Measurements from ENCODE around the gene PAQR6. TPM values are rescaled to one million over a fixed set of nuclear protein-coding genes. Genes with fewer than 3 reads are reported as not detected.

Gene PAQR6
- total RNA-seq, 1 experiment from 2014 or later = 4.1 TPM

DNA sequence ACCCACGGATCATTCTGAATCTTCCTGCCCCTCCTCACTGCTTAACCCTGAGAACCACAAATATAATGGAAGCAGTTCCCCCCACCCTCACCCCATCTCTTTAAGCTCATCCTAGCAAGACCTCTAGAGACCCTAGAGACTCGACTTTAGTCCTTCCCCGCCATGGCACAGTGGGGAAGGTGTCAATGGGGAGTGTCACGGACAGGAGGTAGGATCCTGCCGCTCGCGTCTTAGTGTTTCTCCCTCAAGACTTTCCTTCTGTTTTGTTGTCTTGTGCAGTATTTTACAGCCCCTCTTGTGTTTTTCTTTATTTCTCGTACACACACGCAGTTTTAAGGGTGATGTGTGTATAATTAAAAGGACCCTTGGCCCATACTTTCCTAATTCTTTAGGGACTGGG, 35.7 kb downstream of the PAQR6 start:
- peak overlapping the region; percentile 64 for H3K4me3 ChIP-seq (ENCODE audit: low read depth, low read length, poor library complexity, severe bottlenecking)
- H3K27ac ChIP-seq (ENCODE audit: low read depth, low read length, poor library complexity, severe bottlenecking) = peak overlapping the region; percentile 99
- intact Hi-C loops (cut with micrococcal nuclease; ENCODE audit: unreplicated experiment) = loop anchor here (5.0 kb wide), 1 partner anchor 120 kb away; no protein-coding TSS in a partner anchor
- H3K4me1 ChIP-seq (ENCODE audit: insufficient read depth, low read length, poor library complexity, severe bottlenecking) = peaks cover 10% of the 10 kb centered on the region
- H3K27me3 ChIP-seq (replicated peaks; ENCODE audit: insufficient read depth, low read depth, low read length, poor library complexity) = no peaks in the 10 kb centered on the region
- CTCF ChIA-PET = interaction anchor here (1.0 to 1.3 kb wide), 2 partner anchors 13 to 71 kb away, joined by 6 to 10 read pairs; no protein-coding TSS in a partner anchor
- DNase-seq (ENCODE audit: low spot score) = no peak
- TF ChIP-seq EZH2 (IDR thresholded peaks at IDR 0.05; ENCODE audit: borderline replicate concordance, low read depth, low read length, poor library complexity, severe bottlenecking) = no peak
- TF ChIP-seq, protein P1, sequence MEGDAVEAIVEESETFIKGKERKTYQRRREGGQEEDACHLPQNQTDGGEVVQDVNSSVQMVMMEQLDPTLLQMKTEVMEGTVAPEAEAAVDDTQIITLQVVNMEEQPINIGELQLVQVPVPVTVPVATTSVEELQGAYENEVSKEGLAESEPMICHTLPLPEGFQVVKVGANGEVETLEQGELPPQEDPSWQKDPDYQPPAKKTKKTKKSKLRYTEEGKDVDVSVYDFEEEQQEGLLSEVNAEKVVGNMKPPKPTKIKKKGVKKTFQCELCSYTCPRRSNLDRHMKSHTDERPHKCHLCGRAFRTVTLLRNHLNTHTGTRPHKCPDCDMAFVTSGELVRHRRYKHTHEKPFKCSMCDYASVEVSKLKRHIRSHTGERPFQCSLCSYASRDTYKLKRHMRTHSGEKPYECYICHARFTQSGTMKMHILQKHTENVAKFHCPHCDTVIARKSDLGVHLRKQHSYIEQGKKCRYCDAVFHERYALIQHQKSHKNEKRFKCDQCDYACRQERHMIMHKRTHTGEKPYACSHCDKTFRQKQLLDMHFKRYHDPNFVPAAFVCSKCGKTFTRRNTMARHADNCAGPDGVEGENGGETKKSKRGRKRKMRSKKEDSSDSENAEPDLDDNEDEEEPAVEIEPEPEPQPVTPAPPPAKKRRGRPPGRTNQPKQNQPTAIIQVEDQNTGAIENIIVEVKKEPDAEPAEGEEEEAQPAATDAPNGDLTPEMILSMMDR (conservative IDR thresholded peaks at IDR 0.05; ENCODE audit: low read depth, low read length) = no peak
- no peaks in the 10 kb centered on the region for H3K9me3 ChIP-seq (ENCODE audit: low read depth, low read length, poor library complexity, severe bottlenecking)
- no TSS peak for BruUV-seq (replicated peaks)
- POLR2A ChIA-PET (ENCODE audit: low non-redundant PET) = no interaction called here
- no peaks in the 10 kb centered on the region for H3K36me3 ChIP-seq (ENCODE audit: insufficient read depth, low read length, poor library complexity, severe bottlenecking)

DNA sequence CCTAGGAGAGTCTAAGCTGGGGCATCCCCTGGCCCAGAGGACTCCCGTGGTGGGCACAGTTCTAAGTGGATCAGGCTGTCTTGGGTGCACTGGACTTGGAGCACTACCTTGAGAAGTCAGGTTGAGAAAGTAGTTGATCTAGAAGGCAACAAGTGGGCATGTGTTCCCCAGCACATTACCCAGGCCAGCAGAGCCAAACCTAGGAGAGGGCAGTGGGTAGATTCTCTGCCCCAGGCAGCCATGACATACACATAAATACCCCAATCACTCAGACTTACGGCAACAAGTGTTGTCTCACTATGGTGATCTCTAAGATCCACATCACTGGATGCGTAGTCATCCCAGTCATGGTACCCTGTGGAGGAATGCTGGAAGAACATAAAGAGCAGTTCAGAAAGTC, 36.6 kb downstream of the PAQR6 start:
- DNase-seq (ENCODE audit: low spot score) = no peak
- Histone ChIP-seq H3K4me3 (ENCODE audit: low read depth, low read length, poor library complexity, severe bottlenecking) (no peak overlapping the region), H3K27ac (ENCODE audit: low read depth, low read length, poor library complexity, severe bottlenecking) (no peak overlapping the region), H3K4me1 (ENCODE audit: insufficient read depth, low read length, poor library complexity, severe bottlenecking) (peaks cover 10% of the 10 kb centered on the region), H3K9me3 (ENCODE audit: low read depth, low read length, poor library complexity, severe bottlenecking) (no peaks in the 10 kb centered on the region), H3K36me3 (ENCODE audit: insufficient read depth, low read length, poor library complexity, severe bottlenecking) (no peaks in the 10 kb centered on the region), H3K27me3 (replicated peaks; ENCODE audit: insufficient read depth, low read depth, low read length, poor library complexity) (no peaks in the 10 kb centered on the region)
- no peak for TF ChIP-seq EZH2 (IDR thresholded peaks at IDR 0.05; ENCODE audit: borderline replicate concordance, low read depth, low read length, poor library complexity, severe bottlenecking)
- TF ChIP-seq, protein P1 (conservative IDR thresholded peaks at IDR 0.05; ENCODE audit: low read depth, low read length) = no peak
- CTCF ChIA-PET = no interaction called here
- POLR2A ChIA-PET (ENCODE audit: low non-redundant PET) = no interaction called here
- intact Hi-C loops (cut with micrococcal nuclease; ENCODE audit: unreplicated experiment) = loop anchor here (5.0 kb wide), 1 partner anchor 119 kb away; no protein-coding TSS in a partner anchor
- BruUV-seq (replicated peaks) = no TSS peak

DNA sequence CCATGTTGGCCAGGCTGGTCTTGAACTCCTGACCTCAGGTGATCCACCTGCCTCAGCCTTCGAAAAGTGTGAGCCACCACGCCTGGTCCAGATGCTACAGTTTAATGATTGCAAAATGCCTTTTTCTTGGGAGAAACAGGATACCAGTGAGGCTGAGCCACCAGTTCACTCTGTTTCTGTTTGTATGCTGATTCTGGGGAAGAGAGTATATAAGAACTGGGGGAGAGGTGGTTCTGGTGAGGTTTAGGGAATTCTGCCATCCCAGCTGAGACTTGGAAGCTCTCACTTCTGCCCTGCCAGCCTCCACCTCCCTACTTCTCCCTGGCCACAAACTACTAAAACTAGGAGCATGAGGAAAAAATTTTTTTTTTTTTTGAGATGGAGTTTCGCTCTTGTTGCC, 43.2 kb downstream of the PAQR6 start:
- Histone ChIP-seq H3K27me3 (replicated peaks; ENCODE audit: insufficient read depth, low read depth, low read length, poor library complexity) (no peaks in the 10 kb centered on the region), H3K27ac (ENCODE audit: low read depth, low read length, poor library complexity, severe bottlenecking) (no peak overlapping the region), H3K4me1 (ENCODE audit: insufficient read depth, low read length, poor library complexity, severe bottlenecking) (no peaks in the 10 kb centered on the region), H3K36me3 (ENCODE audit: insufficient read depth, low read length, poor library complexity, severe bottlenecking) (peaks cover 8% of the 10 kb centered on the region), H3K4me3 (ENCODE audit: low read depth, low read length, poor library complexity, severe bottlenecking) (no peak overlapping the region), H3K9me3 (ENCODE audit: low read depth, low read length, poor library complexity, severe bottlenecking) (no peaks in the 10 kb centered on the region)
- CTCF ChIA-PET = no interaction called here
- TF ChIP-seq, protein P1 (conservative IDR thresholded peaks at IDR 0.05; ENCODE audit: low read depth, low read length) = no peak
- no peak for TF ChIP-seq EZH2 (IDR thresholded peaks at IDR 0.05; ENCODE audit: borderline replicate concordance, low read depth, low read length, poor library complexity, severe bottlenecking)
- BruUV-seq (replicated peaks) = no TSS peak
- POLR2A ChIA-PET (ENCODE audit: low non-redundant PET) = no interaction called here
- no peak for DNase-seq (ENCODE audit: low spot score)
- intact Hi-C loops (cut with micrococcal nuclease; ENCODE audit: unreplicated experiment) = no loop called here

All from A673 (cell line).